Middle frontal gyrus (tissue), 1 donor: ENCODE data around the gene KIRREL2.

ENCODE experiments used
- DNase-seq: peaks from one replicate; pipeline ENCODE4 v3.0.0-alpha.2; 2015; ENCODE audit warnings: low spot score; ENCODE audit errors: extremely low spot score

The KIRREL2 gene

DNA sequence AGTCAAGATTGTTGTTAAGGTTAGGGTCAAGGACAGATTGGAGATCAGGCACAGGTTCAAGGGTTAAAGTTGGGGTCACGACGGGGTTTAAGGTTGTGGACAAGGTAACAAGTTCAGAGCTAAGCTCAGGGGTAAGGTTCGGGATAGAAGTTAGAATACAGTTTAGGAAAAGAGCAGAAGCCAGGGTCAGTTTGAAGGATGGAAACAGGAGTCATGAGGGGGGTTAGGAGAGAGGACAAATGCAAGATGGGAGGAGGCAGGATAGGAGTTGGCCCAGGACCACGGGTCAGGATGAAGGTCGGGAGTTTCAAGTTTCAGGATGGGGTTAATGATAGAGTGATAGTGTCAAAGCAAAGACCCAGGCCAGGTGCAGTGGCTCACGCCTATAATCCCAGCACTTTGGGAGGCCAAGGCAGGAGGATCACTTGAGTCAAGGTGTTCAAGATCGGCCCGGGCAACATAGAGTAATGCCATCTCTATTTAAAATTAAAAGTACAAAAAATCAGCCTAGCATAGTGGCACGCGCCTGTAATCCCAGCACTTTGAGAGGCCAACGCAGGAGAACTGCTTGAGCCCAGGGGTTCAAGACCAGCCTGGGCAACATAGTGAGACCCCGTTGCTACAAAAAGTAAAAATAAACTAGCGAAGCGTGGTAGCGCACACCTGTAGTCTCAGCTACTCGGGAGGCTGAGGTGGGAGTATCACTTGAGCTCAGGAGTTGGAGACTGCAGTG, 12.1 kb upstream of the KIRREL2 start:
- DNase-seq, result no peak

DNA sequence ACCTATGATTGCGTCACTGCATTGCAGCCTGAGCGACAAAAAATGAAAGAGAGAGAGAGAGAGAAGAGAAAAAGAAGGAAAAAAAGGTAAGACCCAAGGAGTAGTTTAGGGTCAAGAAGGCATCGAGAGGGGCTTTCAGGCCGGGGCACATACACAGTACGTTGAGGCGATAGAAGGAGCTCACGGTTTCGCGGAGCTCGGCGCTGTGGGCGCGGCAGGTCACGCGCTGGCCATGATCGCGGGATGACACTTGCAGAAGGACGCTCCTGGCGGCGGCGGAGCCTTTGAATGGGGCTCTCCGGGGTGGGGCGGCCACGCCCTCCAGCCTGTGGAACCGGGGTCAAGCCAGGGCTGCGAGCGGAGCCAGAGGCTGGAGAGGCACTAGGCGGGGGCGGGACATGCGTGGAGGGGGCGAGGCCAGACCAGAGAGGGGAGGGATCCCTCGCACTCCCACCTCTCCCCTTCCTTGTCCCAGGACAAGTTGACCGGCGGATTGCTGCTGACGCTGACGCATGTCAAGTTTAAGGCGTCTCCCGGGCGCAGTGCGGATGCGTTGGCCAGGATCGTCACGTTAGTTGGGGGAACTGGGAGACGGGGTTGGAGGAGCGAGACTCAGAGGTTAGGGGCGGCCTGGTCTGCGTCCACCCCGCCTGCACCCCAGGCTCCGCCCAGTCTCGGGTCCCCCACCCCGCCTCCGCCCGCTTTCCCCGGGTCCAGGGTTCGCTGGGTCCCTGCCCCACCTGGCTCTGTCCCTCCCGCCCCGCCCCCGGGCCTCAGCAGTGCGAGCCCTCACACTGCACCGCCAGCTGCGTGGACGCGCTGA, 11.3 kb upstream of the KIRREL2 start:
- DNase-seq, result no peak

DNA sequence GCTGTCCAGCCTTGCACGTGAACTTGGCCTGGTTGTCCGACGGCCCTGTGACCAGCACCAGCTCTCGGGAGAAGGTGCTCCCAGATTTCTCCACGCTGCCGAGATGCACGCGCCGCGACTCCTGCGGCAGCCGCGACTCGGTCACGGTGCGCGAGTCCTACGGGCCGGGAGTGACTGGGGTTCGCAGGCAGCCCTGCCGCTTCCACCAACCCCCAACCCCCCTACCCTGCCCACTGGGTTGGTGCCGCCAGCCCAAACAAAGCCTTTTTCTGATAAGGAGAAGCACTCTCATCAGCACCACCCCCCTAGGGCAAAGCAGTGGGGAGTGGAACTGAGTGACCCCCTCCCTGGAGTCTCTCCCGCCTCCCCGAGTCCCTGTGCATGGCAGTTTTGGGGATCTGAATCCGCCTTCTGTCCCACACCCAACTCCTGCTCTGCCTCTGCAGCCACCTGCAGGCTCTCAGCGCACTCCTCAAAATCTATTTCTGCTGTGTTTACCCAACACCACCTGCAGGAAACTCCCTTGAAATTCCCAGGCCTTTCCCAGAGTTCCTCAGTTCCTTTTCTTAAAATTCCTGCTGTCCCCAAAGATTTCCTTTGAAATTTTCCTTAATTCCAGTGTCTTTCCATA, 10.6 kb upstream of the KIRREL2 start:
- no peak for DNase-seq

- DNase-seq, result no peak
Observed at GRCh38 chr19:35847911-35848310, 8.8 kb upstream of the KIRREL2 start.

DNA sequence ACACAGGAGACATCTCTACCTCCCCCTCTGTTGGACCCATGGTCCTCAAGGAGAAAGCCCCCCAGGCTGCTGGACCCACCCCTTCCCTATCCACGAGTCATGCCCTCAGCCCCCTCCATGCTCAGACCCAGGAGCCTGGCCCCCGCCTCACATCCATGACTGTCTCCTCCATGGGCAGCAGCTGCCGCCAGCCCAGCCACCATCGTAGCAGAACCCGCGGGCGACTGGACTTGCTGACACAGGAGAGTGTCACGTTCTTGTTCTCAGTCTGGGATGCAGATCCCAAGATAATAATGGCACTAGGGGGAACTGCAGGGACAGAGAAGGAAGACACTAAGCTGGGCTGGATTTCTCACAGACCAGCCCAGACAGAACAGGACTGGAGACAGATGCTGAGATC, 8.2 kb upstream of the KIRREL2 start:
- DNase-seq, result no peak

DNA sequence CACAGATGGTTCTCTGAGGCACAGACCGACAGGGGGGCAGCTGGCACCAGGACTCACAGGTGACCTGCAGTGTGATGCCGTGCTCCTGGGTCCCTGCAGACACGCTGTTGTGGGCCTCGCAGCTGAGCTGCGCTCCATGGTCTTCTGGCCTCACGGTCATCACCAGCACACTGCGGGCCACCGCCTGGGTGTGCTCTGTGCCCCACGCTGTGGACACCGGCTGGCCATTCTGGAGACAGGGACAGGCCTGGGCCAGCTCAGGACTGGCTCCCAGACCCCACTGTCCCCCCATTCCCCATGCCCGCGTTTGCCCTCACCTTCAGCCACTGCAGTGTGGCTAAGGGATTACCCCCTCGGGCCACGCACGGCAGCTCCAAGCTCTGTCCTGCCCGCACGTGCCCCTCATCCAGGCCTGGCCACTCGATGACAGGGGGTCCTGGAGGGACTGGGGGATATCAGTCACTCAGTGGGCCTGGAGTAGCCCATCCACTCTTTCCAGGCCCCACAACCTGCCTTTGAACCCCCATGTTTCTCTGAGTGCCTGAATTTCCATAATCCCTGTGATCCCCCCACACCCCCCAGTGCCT, 7.7 kb upstream of the KIRREL2 start:
- DNase-seq, result no peak

DNA sequence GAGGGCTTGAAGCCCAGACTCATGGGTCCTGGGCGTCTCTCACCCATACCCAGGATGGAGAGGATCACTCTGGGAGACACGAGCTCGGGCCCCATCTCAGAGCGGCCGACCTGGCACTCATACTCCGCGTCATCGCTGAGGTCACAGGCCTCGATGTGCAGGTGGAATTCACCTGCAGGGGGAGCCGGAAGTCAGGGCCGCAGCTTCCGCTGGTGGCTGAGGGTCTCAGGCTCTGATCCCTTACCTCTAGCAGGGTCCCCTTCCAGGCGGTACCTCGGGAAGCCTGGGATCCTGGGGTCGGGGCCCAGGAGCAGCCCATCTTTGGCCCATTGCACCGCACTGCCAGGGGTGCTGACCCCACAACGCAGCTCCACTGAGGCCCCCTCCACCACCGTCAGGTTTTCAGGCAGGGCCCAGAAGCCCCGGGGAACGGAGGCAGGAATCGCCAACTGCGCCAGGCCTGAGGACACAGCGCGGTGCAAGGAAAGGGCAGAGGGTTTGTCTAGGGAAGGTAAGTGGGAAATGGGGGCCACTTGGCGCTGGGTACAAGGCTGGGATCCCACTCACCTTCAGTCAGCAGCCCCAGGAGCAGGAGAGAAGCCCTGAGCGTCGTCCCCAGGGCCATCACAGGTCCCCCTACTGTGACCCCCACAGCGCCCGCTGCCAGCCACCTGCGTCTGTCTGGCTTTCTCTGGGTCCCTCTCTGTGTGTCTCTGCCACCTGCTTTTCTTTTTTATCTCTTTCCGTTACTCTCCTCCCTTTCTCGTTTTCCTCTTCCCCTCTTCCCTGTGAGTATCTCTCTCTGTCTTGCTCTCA, 5.3 kb upstream of the KIRREL2 start:
- no peak for DNase-seq

DNA sequence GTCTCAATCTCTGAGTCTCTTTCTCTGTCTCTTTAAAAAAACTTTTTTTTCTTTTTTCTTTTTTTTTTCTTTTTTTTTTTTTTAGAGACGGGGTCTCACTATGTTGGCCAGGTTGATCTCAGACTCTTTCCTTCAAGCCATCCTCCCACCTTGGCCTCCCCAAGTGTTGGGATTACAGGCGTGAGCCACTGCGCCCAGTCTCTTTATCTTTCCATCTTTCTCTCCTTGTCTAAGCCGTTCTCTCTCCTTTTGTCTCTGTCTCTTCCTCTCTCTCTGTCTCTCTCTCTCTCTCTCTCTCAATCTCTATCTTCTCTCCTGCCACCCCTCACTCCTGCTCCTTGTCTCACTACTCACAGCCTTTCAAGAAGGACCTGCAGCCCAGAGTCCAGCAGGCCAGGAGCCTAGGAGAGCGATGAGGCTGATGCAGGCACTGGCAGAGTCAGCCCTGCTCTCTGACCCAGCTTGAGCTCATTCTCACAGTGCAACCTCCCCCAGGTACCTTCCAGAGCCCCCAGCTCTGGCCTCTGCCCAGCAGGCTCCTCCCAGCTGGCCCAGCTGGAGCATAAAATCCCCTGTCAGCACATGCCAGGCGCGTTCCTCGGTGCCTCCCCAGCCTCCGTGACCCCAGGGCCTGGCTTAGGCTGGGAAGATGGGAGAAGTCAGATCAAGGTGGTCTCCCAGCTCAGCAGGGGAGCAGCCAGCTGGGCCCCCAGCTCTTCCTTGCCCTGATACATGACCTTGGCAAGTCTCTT, 4.5 kb upstream of the KIRREL2 start, which contains the start of gene NPHS1:
NPHS1 (minus strand) TSS at position 476 of the 752 bp plus-strand sequence. CDS start 667 bp downstream, outside the sequence.
- DNase-seq, result no peak

DNA sequence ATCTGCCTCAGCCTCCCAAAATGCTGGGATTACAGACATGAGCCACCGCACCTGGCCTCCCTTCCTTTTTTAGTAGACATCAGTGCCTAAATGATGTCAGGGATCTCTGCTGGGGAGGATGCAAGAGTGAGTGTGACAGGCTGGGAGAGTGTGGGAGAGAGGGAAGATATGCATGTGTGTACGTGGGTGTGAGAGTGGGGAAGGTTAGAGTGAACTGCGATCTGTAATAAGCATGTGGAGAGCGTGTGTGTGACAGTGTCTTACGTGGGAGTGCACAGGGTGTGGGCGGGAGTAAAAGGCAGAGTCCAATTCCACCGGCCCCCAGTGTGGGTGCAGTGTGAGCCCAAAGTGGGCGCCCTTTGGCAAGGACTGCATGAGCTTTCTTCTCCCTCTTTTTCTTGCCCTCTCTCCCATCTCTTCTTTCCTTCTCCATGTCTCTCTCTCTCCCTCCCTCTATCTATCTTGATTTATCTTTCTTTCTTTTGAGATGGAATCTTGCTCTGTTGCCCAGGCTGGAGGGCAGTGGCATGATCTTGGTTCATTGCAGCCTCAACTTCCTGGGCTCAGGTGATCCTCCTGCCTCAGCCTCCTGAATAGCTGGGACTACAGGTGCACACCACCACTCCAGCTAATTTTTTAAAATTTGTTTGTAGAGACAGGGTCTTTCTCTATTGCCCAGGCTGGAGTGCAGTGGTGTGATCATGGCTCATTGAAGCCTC, 3.5 kb upstream of the KIRREL2 start:
- no peak for DNase-seq

DNA sequence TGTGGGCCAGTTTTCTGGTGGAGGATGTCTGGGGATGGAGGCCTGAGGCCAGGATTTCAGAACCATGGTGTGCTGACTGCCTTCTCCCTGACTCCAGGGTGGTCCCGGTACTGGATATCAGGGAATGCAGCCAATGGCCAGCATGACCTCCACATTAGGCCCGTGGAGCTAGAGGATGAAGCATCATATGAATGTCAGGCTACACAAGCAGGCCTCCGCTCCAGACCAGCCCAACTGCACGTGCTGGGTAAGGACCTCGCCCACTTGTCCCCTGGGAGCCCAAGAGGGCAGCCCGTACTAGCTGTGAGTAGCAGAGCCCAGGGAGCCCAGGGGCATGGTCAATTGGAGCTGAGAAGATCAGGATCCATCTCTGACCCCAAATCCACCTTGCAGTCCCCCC, 1.6 kb downstream of the KIRREL2 start:
- DNase-seq, result no peak

DNA sequence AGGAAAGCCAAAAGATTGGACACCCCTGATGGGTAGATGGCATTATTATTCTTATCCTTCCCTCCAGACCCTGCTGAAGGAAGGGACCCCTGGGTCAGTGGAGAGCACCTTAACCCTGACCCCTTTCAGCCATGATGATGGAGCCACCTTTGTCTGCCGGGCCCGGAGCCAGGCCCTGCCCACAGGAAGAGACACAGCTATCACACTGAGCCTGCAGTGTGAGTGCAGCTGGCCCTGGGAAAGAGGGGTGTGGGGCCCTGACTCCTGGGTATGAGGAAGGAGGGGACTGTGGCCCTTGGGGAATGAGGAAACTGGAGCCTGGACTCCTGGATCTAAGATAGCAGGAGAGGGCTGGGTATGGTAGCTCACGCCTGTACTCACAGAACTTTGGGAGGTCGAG, 2.7 kb downstream of the KIRREL2 start:
- no peak for DNase-seq

DNA sequence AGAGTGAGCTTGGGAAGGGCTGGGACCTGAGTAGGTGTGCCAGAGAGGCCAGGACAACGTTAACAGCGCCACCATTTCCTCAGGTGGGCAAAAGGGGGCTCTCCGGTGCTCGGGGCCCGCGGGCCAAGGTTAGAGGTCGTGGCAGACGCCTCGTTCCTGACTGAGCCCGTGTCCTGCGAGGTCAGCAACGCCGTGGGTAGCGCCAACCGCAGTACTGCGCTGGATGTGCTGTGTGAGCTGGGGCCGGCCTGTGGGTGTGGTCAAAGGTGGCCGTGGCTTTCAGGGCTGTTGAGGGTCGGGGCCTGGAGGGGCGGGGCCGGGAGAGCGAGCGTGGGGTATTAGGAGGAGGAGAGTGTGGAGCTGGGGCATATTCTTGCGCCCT, 3.7 kb downstream of the KIRREL2 start:
- DNase-seq, result no peak

DNA sequence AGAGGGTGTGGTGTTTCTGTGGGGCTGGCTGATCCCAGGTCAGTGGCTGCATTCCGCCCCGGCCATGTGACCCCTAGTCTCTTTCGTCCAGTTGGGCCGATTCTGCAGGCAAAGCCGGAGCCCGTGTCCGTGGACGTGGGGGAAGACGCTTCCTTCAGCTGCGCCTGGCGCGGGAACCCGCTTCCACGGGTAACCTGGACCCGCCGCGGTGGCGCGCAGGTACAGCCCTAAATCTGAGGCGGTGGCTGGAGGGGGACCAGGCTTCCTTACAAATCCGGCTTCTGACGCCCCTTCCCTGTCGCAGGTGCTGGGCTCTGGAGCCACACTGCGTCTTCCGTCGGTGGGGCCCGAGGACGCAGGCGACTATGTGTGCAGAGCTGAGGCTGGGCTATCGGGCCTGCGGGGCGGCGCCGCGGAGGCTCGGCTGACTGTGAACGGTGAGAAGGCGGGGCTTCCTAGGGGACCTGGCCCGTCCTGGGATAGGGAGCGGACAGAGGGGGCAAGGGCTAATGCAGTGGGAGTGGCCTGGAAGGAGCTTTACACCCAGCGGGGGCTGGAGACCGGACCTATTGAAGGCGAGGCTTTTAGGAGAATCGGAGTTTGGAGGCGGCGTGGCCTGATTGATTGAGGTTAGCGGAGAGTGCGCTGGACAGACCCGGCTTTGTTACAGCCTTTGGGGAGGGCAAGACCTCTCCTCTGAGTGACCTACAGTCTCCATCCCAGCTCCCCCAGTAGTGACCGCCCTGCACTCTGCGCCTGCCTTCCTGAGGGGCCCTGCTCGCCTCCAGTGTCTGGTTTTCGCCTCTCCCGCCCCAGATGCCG, 4.3 kb downstream of the KIRREL2 start:
- no peak for DNase-seq

GRCh38 chr19:35861640-35862160, 5.0 kb downstream of the KIRREL2 start:
- no peak for DNase-seq

DNA sequence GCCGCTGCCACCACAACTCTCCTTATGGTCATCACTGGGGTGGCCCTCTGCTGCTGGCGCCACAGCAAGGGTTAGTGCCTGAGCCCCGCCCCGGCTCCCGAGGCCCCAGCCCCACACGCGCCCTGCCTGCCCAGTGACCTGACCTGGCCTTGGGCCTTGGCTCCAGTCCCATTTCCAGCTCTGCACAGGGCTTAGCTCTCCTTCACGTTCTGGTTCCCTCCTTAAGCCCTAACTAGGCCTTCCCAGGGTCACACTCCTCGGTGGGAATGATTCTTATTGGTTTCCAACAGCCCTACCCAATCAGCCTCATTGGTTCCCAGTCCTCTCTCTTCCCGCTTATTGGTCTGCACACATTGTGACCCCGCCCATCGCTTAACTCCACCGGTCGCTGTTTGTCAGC, 5.8 kb downstream of the KIRREL2 start:
- DNase-seq, result no peak

DNA sequence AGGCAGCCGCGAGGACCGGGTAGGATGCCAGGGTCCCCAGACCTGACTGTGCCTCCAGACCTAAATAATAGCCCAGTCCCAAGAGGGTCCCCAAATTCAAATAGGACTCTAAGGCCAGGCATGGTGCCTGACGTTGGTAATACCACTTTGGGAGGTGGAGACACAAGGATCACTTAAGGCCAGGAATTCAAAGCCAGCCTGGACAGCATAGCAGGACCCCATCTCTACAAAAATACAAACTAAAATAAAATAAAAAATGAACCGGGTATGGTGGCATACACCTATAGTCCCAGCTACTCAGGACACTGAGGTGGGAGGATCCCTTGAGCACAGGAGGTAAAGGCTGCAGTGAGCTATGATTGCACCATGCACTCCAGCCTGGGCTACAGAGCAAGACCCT, 6.3 kb downstream of the KIRREL2 start:
- DNase-seq, result no peak

DNA sequence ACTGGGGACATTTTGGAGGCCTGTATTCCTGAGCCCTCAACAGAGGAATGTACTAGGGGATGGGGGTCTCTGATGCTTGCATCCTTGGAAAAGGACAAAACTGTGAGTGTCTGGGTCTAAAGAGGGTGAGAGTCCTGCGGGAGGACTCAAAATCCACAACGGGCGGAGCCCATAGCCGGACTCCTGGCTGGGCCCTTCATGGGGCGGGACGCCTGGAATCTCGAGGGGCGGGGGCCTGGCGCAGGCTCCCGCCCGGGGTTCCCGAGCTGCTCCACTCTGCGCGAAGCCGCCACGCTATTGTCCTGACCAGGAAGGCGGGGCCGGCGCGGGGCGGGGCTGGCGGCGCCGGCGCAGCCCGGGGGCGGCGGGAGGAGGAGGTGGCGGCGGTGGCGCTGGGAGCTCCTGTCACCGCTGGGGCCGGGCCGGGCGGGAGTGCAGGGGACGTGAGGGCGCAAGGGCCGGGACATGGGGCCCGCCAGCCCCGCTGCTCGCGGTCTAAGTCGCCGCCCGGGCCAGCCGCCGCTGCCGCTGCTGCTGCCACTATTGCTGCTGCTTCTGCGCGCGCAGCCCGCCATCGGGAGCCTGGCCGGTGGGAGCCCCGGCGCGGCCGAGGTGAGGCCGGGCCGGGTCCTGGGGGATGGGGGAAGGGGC, 11.6 kb downstream of the KIRREL2 start, which contains the start of gene APLP1:
APLP1 (plus strand) TSS at position 403 of the 651 bp plus-strand sequence; CDS start at position 466, 63 bp downstream.
- peak; percentile 81 for DNase-seq

DNA sequence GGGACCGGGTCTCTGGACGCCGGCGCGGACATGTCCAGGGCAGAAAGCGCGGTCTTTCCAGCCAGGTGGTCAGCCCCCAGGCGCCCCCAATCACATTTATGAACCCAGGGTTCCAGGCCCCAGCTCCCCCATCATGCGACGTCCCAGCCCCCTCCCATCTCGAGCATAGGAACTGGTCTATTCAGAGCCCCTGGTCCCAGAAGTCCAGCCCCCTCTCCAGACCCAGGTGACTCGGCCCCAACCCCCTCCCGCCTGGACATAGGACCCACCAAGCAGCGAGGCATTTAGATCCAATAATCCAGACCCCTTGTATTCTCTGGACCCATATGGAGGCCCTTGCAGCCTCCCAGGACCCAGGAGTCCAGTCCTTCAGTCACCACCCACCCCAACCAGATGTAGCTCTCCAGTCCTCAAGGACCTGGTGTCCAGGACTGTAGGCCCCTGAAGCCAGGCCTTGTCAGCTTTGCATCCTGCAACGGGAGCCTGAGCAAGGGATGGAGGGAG, 12.2 kb downstream of the KIRREL2 start:
- DNase-seq, result no peak
